Endothelial cell of umbilical vein (primary cell): Measurements from ENCODE around the gene TMEM222. TPM values are rescaled to one million over a fixed set of nuclear protein-coding genes. Genes with fewer than 3 reads are reported as not detected.

Experiments
- BruUV-seq: library from RNA; stranded (reverse); fragments of 400-500 nt; replicated peaks from 2 replicates; lab custom pipeline; 2021; lab: Mats Ljungman, UMichigan
- CTCF ChIA-PET: fragments of 300-600, 350-600 bp; sonication (Branson Sonifier 250); formaldehyde crosslinking; loops from one replicate; lab custom pipeline; 2021; ENCODE audit warnings: antibody characterized with exemption, inconsistent platforms; lab: Charles Lee
- POLR2A ChIA-PET: fragments of 300-600, 350-600 bp; sonication (Branson Sonifier 250); formaldehyde crosslinking; loops from one replicate; lab custom pipeline; 2021; ENCODE audit warnings: antibody characterized with exemption, inconsistent platforms; lab: Charles Lee
- DNase-seq: peaks from one replicate; pipeline ENCODE4 v3.0.0-alpha.2; 2011; ENCODE audit warnings: low read depth, low spot score
- FAIRE-seq: peaks from 2 replicates; lab custom pipeline; 2011; peaks lifted over from hg19 to GRCh38; lab: Jason Lieb, UNC
- H2AFZ ChIP-seq: 2 replicates; pipeline ENCODE4 v1.6.0; 2012; ENCODE audit warnings: low read depth, low read length, control low read depth, inconsistent platforms
- H3K27ac ChIP-seq: 2 replicates; pipeline ENCODE4 v1.5.1; 2011; ENCODE audit warnings: low read depth, mild to moderate bottlenecking, control low read depth, low read length, moderate library complexity; ENCODE audit not compliant: insufficient read depth
- H3K27me3 ChIP-seq, 2 experiments: 2 replicates each; pipeline versions ENCODE4 v1.6.0 to v1.6.1; 2011; ENCODE audit warnings: low read length in 2 of 2, mixed read lengths in 1 of 2; ENCODE audit not compliant: control insufficient read depth in 2 of 2, insufficient read depth in 2 of 2
- H3K36me3 ChIP-seq, 2 experiments: 2 replicates in 1 of 2; 3 replicates in 1 of 2; pipeline ENCODE4 v1.5.1; 2011; ENCODE audit warnings: low read length in 2 of 2, mild to moderate bottlenecking in 1 of 2, moderate library complexity in 1 of 2; ENCODE audit not compliant: control insufficient read depth in 2 of 2, insufficient read depth in 2 of 2; ENCODE audit errors: extremely low read depth in 1 of 2
- H3K4me1 ChIP-seq: 3 replicates; pipeline ENCODE4 v1.5.1; 2011; ENCODE audit warnings: mild to moderate bottlenecking, low read length; ENCODE audit not compliant: control insufficient read depth, insufficient read depth; ENCODE audit errors: extremely low read depth
- H3K4me2 ChIP-seq: 2 replicates; pipeline ENCODE4 v1.6.1; 2011; ENCODE audit warnings: low read length, control low read depth, mixed read lengths; ENCODE audit not compliant: insufficient read depth
- H3K4me3 ChIP-seq, 3 experiments: fragments of 200-600 bp in 1 of 3; sonication (generic), shearing (Covaris generic) in 1 of 3; replicated peaks in 1 of 3; 2 replicates each; pipeline ENCODE4 v1.5.1; 2011 to 2016; ENCODE audit warnings: control low read depth in 3 of 3, low read length in 3 of 3, mild to moderate bottlenecking in 2 of 3, inconsistent platforms in 1 of 3, low read depth in 1 of 3, moderate library complexity in 1 of 3; ENCODE audit not compliant: insufficient read depth in 1 of 3
- H3K79me2 ChIP-seq: 2 replicates; pipeline ENCODE4 v1.6.0; 2012; ENCODE audit warnings: low read length, inconsistent platforms; ENCODE audit not compliant: control insufficient read depth, insufficient read depth
- H3K9ac ChIP-seq: replicated peaks from 2 replicates; pipeline ENCODE3; 2011; ENCODE audit warnings: low read length, control low read depth; ENCODE audit not compliant: insufficient read depth; ENCODE audit errors: extremely low read depth
- H3K9me1 ChIP-seq: replicated peaks from 3 replicates; pipeline ENCODE4 v1.6.0; 2011; ENCODE audit warnings: mild to moderate bottlenecking, low read length; ENCODE audit not compliant: control insufficient read depth, insufficient read depth; ENCODE audit errors: extremely low read depth
- H3K9me3 ChIP-seq: replicated peaks from 2 replicates; pipeline ENCODE4 v1.5.1; 2012; ENCODE audit warnings: low read length, inconsistent platforms; ENCODE audit not compliant: control insufficient read depth, insufficient read depth
- H4K20me1 ChIP-seq: replicated peaks from 2 replicates; pipeline ENCODE3; 2011; ENCODE audit warnings: mild to moderate bottlenecking, low read length; ENCODE audit not compliant: control insufficient read depth, insufficient read depth; ENCODE audit errors: extremely low read depth
- FOS ChIP-seq: IDR thresholded peaks from 2 replicates; pipeline ENCODE4 v1.6.1; 2011; ENCODE audit warnings: mild to moderate bottlenecking, low read length, moderate library complexity, borderline replicate concordance; ENCODE audit not compliant: insufficient read depth
- GATA2 ChIP-seq: IDR thresholded peaks from 2 replicates; pipeline ENCODE4 v1.7.0; 2011; ENCODE audit warnings: low read depth, mild to moderate bottlenecking, moderate library complexity, mixed read lengths, low read length; ENCODE audit not compliant: insufficient read length, insufficient read depth
- JUN ChIP-seq: IDR thresholded peaks from 2 replicates; pipeline ENCODE4 v1.6.1; 2011; ENCODE audit warnings: borderline replicate concordance, low read depth; ENCODE audit not compliant: insufficient read length, insufficient read depth
- MYC ChIP-seq: IDR thresholded peaks from one replicate; pipeline ENCODE4 v1.6.1; 2011; ENCODE audit warnings: mild to moderate bottlenecking, low read depth, low read length
- POLR2A ChIP-seq: IDR thresholded peaks from 2 replicates; pipeline ENCODE4 v1.6.1; 2012; ENCODE audit warnings: low read depth, mild to moderate bottlenecking, control low read depth, low read length
- POLR2AphosphoS5 ChIP-seq: IDR thresholded peaks from 2 replicates; pipeline ENCODE4 v1.6.1; 2012; ENCODE audit warnings: low read depth, mild to moderate bottlenecking, control low read depth, low read length, moderate library complexity; ENCODE audit not compliant: insufficient read depth
- dilution Hi-C: fragments of 300-500 bp; cut with MboI; formaldehyde crosslinking; loops from one replicate; pipeline ENCODE4 v1.15.0; 2019; ENCODE audit warnings: low sequenced_read_pairs; ENCODE audit not compliant: extremely low pct_ligation_motif_present
- intact Hi-C: fragments of 100-400 bp; cut with micrococcal nuclease; formaldehyde crosslinking; loops from one replicate; pipeline ENCODE4 v1.10.0; 2022
- polyA plus RNA-seq, 4 experiments: library from polyadenylated mRNA; depleted of rRNA in 3 of 4; stranded (reverse) in 3 of 4; unstranded in 1 of 4; fragments of >200 nt; gene quantifications; 2 replicates each; pipeline versions ENCODE4 v1.2.1 to v1.2.3, GENCODE V29; 2011 to 2012; ENCODE audit warnings: missing spikeins in 1 of 4
- total RNA-seq: library from RNA; stranded (reverse); gene quantifications from 2 replicates; pipeline ENCODE4 v1.2.3, GENCODE V29; 2021
- TF ChIP-seq, protein P1 (sequence below), 2 donors: IDR thresholded peaks; 1 replicate in 1 of 2; 2 replicates in 1 of 2; pipeline ENCODE4 v1.5.1; 2011; ENCODE audit warnings: low read length in 2 of 2, mild to moderate bottlenecking in 2 of 2, moderate library complexity in 2 of 2, control low read depth in 1 of 2, inconsistent platforms in 1 of 2, low read depth in 1 of 2; ENCODE audit not compliant: insufficient read depth in 1 of 2; ENCODE audit errors: extremely low read depth in 1 of 2
- TF ChIP-seq, protein P2 (sequence below): IDR thresholded peaks from 2 replicates; pipeline ENCODE4 v1.6.1; 2011; ENCODE audit not compliant: insufficient read depth, insufficient read length

The TMEM222 gene
- total and polyA plus RNA-seq, 2 donors (not counting 3 experiments of a cell fraction or from before 2014, with no cell fraction given), result 45.8 to 76.1 TPM

DNA sequence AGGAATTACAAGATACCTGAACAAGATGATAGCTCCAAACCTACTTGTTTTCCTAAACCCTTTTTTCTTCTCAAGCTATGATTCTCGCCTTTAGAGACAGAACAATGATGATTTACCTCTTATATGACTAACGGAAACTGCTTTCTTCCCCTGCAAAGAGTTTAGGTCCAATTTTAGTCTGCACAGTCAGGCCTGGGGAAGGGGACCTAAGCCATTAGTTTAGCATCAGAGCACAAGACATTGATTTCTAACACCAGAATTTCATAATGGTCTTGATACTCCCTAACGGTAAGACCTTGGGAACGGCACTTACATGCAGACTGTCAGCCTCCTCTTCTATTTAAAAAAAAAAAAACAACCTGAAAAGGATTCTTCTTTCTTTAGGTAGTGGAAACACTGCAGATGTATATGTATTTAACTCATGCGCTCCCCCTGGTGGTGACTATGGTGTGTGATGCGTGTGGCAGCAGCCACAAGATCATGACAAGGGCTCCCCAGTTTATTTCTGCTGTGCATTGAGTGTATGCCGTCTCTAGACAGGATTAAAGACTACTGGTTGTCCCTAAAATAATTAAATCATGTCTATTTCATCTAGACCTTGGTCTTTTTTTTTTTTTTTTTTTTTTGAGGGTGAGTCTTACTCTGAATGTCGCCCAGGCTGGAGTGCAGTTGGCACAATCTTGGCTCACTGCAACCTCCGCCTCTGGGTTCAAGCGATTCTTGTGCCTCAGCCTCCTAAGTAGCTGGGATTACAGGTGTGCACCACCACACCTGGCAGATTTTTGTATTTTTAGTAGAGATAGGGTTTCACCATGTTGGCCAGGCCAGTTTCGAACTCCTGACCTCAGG, 37.3 kb upstream of the TMEM222 start:
- DNase-seq (peak; percentile 74), FAIRE-seq (peak; percentile 82)
- Histone ChIP-seq H3K27ac (no peak overlapping the region), H3K4me3 (no peak overlapping the region), H3K27me3 (no peaks in the 10 kb centered on the region), H3K36me3 (peaks cover 0 to 10% of the 10 kb centered on the region in 2 experiments), H3K4me2 (no peak overlapping the region), H2AFZ (no peak overlapping the region), H3K4me1 (no peaks in the 10 kb centered on the region), H3K9me3 (no peaks in the 10 kb centered on the region), H3K9me1 (no peaks in the 10 kb centered on the region), H4K20me1 (no peaks in the 10 kb centered on the region), H3K9ac (no peak overlapping the region), H3K79me2 (no peaks in the 10 kb centered on the region)
- TF ChIP-seq, protein P1, sequence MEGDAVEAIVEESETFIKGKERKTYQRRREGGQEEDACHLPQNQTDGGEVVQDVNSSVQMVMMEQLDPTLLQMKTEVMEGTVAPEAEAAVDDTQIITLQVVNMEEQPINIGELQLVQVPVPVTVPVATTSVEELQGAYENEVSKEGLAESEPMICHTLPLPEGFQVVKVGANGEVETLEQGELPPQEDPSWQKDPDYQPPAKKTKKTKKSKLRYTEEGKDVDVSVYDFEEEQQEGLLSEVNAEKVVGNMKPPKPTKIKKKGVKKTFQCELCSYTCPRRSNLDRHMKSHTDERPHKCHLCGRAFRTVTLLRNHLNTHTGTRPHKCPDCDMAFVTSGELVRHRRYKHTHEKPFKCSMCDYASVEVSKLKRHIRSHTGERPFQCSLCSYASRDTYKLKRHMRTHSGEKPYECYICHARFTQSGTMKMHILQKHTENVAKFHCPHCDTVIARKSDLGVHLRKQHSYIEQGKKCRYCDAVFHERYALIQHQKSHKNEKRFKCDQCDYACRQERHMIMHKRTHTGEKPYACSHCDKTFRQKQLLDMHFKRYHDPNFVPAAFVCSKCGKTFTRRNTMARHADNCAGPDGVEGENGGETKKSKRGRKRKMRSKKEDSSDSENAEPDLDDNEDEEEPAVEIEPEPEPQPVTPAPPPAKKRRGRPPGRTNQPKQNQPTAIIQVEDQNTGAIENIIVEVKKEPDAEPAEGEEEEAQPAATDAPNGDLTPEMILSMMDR (IDR thresholded peaks at IDR 0.05; ENCODE audit: extremely low read depth in 1 of 2, insufficient read depth in 1 of 2, low read depth in 1 of 2, low read length in 2 of 2), result peak; percentile 76 to 85
- TF ChIP-seq, protein P2, sequence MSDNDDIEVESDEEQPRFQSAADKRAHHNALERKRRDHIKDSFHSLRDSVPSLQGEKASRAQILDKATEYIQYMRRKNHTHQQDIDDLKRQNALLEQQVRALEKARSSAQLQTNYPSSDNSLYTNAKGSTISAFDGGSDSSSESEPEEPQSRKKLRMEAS, result no peak
- no TSS peak for BruUV-seq
- CTCF ChIA-PET, result interaction anchor here (0.6 to 8.9 kb wide), 23 partner anchors 10 to 323 kb away, joined by 3 to 131 read pairs (median 5); partner anchors contain the start of gene SLC9A1
- POLR2A ChIA-PET, result no interaction called here
- intact Hi-C loops (loop anchor here (1.0 to 5.0 kb wide), 4 partner anchors 86 to 287 kb away; no protein-coding TSS in a partner anchor), dilution Hi-C loops (no loop called here)

DNA sequence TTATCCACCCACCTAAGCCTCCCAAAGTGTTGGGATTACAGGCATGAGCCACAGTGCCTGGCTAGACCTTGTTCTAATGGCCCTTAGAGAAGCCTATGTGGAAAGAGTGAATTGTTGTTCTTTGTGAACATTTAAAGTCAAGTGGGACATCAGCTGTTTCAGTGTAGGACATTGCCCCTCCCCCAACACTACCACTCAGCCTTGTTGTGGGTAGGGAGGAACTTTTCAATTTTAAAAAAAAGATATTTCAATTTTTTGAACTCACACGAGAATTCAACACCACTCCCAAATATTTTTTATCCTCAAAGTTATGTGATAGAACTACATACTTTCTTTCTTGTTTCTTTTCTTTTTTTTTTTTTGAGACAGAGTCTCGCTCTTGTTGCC, 36.7 kb upstream of the TMEM222 start:
- no peaks in the 10 kb centered on the region for H3K4me1 ChIP-seq
- BruUV-seq, result no TSS peak
- DNase-seq (no peak), FAIRE-seq (no peak)
- dilution Hi-C loops, result no loop called here
- ChIA-PET CTCF (interaction anchor here (0.7 to 8.9 kb wide), 9 partner anchors 11 to 241 kb away, joined by 3 to 131 read pairs (median 5); partner anchors contain the start of gene SLC9A1), POLR2A (no interaction called here)
- H4K20me1 ChIP-seq, result no peaks in the 10 kb centered on the region
- H3K27ac ChIP-seq, result no peak overlapping the region
- H3K9ac ChIP-seq, result no peak overlapping the region
- H3K9me3 ChIP-seq, result no peaks in the 10 kb centered on the region
- H2AFZ ChIP-seq, result no peak overlapping the region
- H3K9me1 ChIP-seq, result no peaks in the 10 kb centered on the region
- no peaks in the 10 kb centered on the region for H3K79me2 ChIP-seq
- intact Hi-C loops, result no loop called here
- TF ChIP-seq POLR2A (no peak), FOS (no peak), GATA2 (no peak), JUN (no peak), POLR2AphosphoS5 (no peak), MYC (no peak)
- TF ChIP-seq, protein P2, result no peak
- TF ChIP-seq, protein P1 (IDR thresholded peaks at IDR 0.05; ENCODE audit: extremely low read depth in 1 of 2, insufficient read depth in 1 of 2, low read depth in 1 of 2, low read length in 2 of 2), result no peak
- peaks cover 0 to 10% of the 10 kb centered on the region in 2 experiments for H3K36me3 ChIP-seq
- H3K27me3 ChIP-seq, result no peaks in the 10 kb centered on the region
- no peak overlapping the region for H3K4me3 ChIP-seq
- no peak overlapping the region for H3K4me2 ChIP-seq
